Ramos (cell line): ENCODE data around the gene SNX9.
"Not testable (repeated sequence)": the region's sequence is repeated elsewhere in the genome, so short reads cannot be mapped to it uniquely, and the experiment has no call there.

Experiments used
- in situ Hi-C: fragments of 300-500 bp; cut with MboI; formaldehyde crosslinking; loops from one replicate; pipeline ENCODE4 v1.14.3; 2022; ENCODE audit warnings: low sequenced_read_pairs; ENCODE audit not compliant: unreplicated experiment

SNX9 gene

GRCh38 chr6:157943249-157943963, 120.4 kb downstream of the SNX9 start:
- in situ Hi-C loops, result no loop called here

GRCh38 chr6:157943964-157944283, 120.9 kb downstream of the SNX9 start:
- in situ Hi-C loops, result no loop called here

GRCh38 chr6:157944983-157945931, 122.2 kb downstream of the SNX9 start:
- in situ Hi-C loops, result no loop called here

GRCh38 chr6:157946053-157946617, 123.1 kb downstream of the SNX9 start:
- in situ Hi-C loops, result no loop called here

- in situ Hi-C loops, result no loop called here
Observed at GRCh38 chr6:157946865-157947532, 124.0 kb downstream of the SNX9 start.

- in situ Hi-C loops, result not testable (repeated sequence)
Observed at GRCh38 chr6:157950899-157951298, 127.9 kb downstream of the SNX9 start.

- in situ Hi-C loops, result no loop called here
Observed at GRCh38 chr6:157951828-157952227, 128.8 kb downstream of the SNX9 start.

GRCh38 chr6:157952861-157953351, 129.9 kb downstream of the SNX9 start:
- in situ Hi-C loops, result no loop called here

- in situ Hi-C loops, result no loop called here
Observed at GRCh38 chr6:157953580-157954091, 130.6 kb downstream of the SNX9 start.

GRCh38 chr6:157954150-157955117, 131.4 kb downstream of the SNX9 start:
- in situ Hi-C loops, result no loop called here

GRCh38 chr6:157955675-157956074, 132.6 kb downstream of the SNX9 start:
- in situ Hi-C loops, result no loop called here

GRCh38 chr6:157956171-157956730, 133.2 kb downstream of the SNX9 start:
- in situ Hi-C loops, result no loop called here

GRCh38 chr6:157959451-157960227, 136.6 kb downstream of the SNX9 start:
- in situ Hi-C loops, result no loop called here

GRCh38 chr6:157961153-157961831, 138.2 kb downstream of the SNX9 start:
- in situ Hi-C loops, result no loop called here

GRCh38 chr6:157961832-157962575, 139.0 kb downstream of the SNX9 start:
- in situ Hi-C loops, result no loop called here

GRCh38 chr6:157962601-157963302, 139.7 kb downstream of the SNX9 start:
- in situ Hi-C loops, result no loop called here
